ENCODE results near the gene KSR1.
"Not testable (repeated sequence)": the region's sequence is repeated elsewhere in the genome, so short reads cannot be mapped to it uniquely, and the experiment has no call there.

KSR1 gene

GRCh38 chr17:27609611-27610303 lies 153.5 kb downstream of the KSR1 start:
- DNase-seq (ENCODE audit: low read depth) = no peak

DNA sequence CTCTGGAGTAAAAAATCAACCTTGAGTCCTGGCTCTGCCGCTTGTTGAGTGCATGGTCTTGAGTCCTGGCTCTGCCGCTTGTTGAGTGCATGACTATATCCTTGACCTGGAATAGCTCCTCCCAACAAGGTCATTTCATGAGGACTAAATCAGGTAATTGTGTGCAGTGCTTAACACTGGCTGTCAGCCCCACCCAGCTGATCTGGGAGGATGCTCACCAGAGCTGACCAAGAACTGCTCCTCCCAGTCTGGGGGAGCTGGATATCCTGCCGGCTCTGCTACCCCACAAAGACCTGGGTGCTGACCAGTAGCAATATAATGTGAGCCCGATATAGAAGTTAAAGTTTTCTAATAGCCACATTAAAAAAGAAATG lies 154.0 kb downstream of the KSR1 start:
- DNase-seq (ENCODE audit: low read depth) = no peak

GRCh38 chr17:27612160-27612770 lies 156.0 kb downstream of the KSR1 start:
- no peak for DNase-seq (ENCODE audit: low read depth)

- DNase-seq (ENCODE audit: low read depth) = no peak
Measured at GRCh38 chr17:27613433-27613832, 157.2 kb downstream of the KSR1 start.

DNA sequence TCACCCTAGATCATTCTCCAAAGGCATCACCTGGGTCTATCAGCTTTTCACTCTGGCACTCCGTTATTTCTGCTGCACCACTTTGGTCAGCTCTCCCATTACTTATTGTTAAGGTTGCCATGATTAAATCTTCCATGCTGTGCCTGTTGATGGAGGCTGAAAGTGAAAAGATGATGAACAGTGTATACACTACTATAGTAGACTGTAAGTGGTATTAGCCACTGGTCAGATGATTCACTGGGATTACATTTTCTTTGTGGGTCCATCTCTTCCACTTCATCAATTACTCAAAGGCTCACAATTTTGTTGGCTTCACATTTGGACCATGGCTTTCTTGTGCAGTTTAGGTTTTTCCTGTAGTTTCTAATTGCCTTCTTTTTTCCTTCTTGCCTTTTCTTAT lies 158.9 kb downstream of the KSR1 start:
- no peak for DNase-seq (ENCODE audit: low read depth)

- no peak for DNase-seq (ENCODE audit: low read depth)
Measured at GRCh38 chr17:27616414-27616813, 160.2 kb downstream of the KSR1 start.

- DNase-seq (ENCODE audit: low read depth) = no peak
Measured at GRCh38 chr17:27618417-27618816, 162.2 kb downstream of the KSR1 start.

DNA sequence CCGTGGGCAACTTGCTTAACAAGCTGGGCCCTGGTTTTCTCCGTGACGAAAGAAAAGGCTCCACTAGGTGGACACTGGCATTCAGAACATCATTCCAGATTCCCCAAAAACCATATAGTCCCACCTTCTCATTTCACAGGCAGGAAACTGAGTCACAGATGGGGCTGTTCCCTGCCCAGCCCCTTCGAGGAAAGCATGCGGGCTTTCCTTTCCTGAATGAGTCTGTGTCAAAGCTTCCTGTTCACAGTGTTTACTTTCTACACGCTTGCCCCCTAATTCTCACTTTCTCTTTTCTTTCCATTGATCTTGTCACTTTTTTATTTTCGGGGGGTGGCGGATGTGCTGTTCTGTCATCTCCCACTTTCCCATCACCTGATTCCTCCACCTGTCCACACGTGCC lies 164.5 kb downstream of the KSR1 start:
- no peak for DNase-seq (ENCODE audit: low read depth)

- DNase-seq (ENCODE audit: low read depth) = no peak
Measured at GRCh38 chr17:27621536-27621935, 165.3 kb downstream of the KSR1 start.

DNA sequence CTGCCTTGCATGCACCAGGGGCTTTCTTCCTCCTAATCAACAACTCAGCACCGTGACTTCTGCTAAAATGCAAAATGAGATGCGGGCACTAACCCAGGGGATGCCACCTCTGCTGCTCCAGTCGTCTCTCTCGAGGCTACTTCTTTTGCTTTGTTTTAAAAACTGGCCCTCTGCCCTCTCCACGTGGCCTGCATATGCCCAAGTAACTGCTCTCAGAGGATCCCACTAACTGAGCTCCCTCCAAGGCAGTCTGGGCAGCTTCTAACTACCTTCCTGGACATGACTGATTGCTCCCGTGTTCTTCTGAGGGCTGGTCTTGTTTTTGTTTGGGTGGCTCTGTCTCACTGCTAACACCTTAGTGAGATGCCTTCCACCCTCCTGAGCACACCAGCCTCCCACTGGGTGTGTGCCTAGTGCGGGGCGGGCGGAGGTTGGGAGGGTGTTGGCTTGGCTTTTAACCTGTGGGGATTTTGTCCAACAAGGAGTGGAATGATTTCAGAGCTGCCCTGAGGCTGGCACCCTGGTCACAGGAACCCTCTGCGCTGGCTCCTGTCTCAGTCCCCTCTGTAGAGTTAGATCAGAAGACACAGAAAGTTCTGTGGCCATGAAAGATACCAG lies 165.8 kb downstream of the KSR1 start:
- no peak for DNase-seq (ENCODE audit: low read depth)

GRCh38 chr17:27622986-27623385 lies 166.7 kb downstream of the KSR1 start:
- no peak for DNase-seq (ENCODE audit: low read depth)

DNA sequence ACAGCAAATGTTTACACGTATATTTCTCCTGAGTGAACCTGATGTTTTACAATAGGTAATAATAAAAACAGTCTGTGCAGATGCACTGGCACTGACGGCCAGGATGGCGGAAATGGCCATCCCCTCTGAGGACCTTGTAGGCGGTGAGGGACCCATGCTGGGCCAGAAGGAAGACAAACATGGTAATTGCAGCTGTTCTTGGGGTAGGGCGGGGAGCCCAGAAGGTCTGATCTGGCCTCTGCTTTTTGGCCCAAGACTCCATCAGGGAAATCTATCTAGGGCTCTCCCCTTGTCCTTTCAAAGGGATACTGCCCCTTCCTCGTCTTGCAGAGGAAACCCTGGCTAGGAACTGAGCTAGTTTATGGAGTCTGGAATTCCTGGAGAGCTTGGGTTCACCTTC lies 167.4 kb downstream of the KSR1 start:
- no peak for DNase-seq (ENCODE audit: low read depth)

DNA sequence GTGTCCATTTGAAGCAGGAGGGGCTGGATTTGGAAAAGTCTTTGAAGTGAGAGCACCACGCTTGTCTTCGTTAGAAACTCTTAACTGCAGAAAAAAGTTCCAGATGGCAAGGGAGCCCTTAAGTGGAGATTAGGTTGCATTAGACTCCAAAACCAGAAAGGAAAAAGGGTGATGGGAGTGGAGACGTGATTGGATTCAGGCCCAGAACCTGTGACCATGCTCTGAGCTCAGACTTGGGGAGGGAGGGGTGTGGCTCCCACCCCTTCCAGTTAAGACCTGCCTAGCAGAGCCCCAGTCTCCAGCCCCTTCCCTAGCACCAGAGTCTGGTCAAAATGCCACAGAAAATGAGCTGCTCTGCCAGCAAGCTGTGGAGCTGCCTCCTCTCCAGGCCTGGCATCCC lies 168.3 kb downstream of the KSR1 start:
- no peak for DNase-seq (ENCODE audit: low read depth)

- no peak for DNase-seq (ENCODE audit: low read depth)
Measured at GRCh38 chr17:27625856-27626255, 169.6 kb downstream of the KSR1 start.

DNA sequence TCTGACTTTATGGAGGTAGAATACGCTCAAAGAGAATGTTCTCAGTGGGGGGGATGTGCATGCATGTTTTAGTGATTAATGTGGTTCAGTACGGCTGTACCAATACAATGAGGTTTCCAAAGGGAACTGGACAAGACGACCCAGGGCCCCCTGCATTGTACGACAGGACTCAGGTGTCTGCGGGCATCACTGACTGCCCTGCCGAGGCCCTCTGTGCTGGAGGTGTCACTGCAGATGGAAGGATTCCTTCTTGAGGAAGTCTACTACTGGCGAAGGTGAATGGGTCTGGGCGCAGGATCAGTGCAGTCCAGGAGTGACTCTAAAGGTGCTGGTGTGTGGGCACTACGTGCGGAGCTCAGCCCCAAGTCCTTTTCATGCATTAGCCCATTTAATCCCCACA lies 171.3 kb downstream of the KSR1 start:
- DNase-seq (ENCODE audit: low read depth) = no peak

- no peak for DNase-seq (ENCODE audit: low read depth)
Measured at GRCh38 chr17:27628376-27628775, 172.1 kb downstream of the KSR1 start.

DNA sequence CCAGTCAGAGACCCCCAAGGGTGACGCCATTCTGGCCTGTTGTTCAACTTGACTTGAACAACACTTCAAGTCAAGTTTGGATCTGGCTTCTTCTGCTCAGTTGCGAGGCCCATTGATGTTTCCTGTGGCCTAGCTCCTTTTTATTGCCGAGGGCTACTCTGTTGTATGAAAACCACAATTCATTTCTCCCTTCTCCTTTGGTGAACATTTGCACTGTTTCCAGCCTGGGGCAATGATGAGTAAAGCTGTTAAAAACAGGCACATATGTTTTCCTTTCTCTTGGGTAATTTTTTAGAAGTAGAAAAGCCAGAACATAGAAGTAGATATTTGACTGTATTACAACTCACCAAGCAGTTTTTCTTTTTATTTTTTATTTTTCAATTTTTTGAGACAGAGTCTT lies 173.0 kb downstream of the KSR1 start:
- not testable (repeated sequence) for DNase-seq (ENCODE audit: low read depth)

DNA sequence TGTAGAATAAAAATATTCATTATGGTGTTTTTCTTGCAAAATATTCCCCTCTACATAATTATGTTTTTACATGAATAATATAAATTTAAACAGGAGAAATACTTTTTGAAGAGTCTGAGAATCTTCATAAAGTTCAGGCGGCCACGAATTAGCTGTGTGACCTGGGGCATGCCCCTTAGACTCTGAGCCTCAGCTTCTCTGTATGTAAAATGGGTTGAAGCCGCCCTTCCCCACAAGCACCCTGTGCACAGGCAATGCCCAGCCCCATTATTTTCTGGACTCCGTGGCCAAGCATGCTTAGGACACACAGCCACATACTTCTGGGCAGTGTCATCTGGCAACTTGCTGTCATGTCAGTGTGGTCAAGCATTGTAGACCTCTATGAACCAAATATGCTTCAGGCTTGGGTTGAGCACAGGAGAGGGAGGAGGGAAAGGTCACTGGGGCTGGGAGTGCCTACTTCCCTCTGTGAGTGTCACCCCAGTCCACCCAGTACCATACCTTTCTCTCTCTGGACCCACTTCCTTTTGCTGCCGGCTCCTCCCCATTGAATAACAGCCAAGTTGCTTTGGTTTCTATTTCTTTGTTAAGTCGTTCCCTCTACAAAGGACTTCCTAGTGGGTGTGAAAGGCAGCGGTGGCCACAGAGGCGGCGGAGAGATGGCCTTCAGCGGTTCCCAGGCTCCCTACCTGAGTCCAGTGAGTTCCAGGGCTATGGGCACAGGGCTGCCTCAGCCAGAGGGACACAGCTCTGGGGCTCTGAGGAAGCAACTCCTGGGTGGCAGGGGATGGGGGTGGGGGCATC lies 174.6 kb downstream of the KSR1 start, which contains the start of gene LGALS9:
TSS of gene LGALS9 (plus strand) at position 582 of the 804 bp plus-strand sequence. CDS start at position 660, 78 bp downstream.
- peak; percentile 7 for DNase-seq (ENCODE audit: low read depth)

DNA sequence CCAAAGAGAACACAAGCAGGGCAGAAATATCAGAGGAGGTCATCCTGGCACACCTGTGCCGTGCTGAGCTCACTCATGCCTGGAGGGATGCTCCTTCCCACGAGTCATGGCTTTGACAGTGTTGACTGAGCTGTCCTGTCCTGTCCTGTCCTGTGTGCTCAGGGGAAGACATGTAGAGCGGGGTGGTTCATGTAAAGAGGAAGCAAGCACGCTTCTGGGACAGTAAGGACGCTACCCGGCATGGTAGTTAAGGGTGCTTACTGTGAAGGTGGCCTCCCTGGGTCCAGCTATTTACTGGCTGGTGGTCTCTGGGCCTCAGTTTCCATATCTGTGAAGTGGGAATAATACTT lies 175.1 kb downstream of the KSR1 start:
- DNase-seq (ENCODE audit: low read depth) = no peak

GRCh38 chr17:27631897-27632725 lies 175.9 kb downstream of the KSR1 start:
- no peak for DNase-seq (ENCODE audit: low read depth)

DNA sequence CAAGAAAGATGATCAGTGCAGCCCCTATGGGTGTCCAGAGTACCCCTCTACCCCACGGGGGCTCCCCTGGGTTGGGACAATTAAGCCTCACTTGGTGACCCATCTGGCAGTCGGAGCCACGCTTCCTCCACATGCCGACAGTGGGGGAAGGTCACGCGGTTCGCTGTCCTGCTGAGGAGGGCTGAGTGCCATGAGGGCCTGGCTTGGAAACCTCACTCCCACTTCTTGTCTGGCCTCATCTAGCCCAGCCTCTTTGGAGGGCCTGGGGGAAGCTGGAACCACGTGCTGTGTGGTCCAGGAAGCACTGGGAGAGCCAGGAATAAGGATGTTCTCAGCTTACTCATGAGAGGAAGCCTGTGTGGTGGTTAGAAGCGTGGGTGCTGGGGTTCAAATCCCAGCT lies 176.5 kb downstream of the KSR1 start:
- not testable (repeated sequence) for DNase-seq (ENCODE audit: low read depth)
